Islet precursor cell (in vitro differentiated cells): ENCODE results near the gene RUNX2.
A peak's percentile ranks its signal among the peaks of the same experiment; 100 is the strongest.

Experiments used
- DNase-seq: peaks from one replicate; pipeline ENCODE4 v3.0.0-alpha.2; 2018

The RUNX2 gene

DNA sequence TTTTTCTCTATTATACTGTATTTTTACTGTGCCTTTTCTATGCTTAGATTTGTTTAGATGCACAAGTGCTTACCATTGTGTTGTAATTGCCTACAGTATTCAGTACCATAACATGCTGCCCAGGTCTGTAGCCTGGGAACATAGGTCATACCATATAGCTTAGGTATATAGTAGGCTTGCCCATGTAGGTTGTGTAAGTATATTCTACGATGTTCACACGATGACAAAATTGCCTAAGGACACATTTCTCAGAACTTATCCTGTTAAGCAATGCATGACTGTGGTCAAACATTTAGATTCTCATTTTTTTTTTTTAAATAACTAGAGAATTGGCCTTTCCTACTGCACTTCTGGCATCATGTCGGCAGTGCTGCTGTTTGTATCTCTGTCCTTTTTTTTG, 303.3 kb downstream of the RUNX2 start:
- DNase-seq = peak; percentile 4

DNA sequence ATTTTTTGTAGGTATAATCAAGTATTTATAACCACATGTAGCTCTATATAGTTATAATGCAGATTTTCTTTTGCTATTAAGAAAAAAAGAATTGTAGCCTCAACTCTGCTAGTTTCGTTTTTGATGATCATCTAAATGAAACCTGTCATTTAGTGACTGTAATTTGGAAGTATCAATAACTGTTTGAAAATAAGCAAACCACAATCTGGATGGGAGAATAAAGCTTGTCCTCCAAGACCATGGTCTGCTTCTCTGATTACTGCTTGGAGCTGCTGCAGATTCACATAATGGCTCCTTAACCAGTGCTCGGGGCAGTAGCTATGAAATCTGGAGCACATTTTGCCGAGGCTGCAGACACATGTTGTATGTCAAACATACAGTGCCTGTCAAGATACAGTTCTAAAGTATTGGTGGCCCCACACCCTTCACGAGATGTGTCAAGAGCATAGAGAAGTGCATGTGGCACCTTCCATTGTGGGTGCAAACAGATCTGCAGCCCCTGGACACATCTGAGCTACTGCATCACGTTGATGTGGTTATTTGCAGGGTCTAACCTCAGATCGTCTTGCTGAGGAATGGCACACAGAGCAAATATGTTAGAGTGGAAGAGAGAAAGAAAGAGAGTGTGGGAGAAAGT, 305.3 kb downstream of the RUNX2 start:
- DNase-seq = peak; percentile 22

DNA sequence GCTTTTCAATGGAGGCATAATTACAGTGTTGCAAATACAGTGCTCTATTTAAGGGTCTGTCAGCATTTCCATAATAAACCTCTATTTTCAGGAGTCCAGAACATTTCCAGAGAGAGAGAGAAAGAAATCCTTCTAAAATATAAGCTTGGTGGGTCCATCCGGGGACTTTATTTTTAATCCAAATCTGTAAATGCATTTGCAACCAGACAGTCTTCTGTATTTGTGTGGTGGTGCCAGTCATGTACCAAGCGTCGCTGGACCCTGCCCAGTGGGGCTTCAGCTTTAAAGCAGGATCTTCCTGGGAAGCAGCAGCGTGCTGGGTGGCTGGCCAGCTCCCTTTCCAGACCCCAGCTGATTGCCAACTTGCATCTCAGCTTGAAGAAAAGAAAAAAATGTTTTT, 306.1 kb downstream of the RUNX2 start:
- DNase-seq = peak; percentile 34

DNA sequence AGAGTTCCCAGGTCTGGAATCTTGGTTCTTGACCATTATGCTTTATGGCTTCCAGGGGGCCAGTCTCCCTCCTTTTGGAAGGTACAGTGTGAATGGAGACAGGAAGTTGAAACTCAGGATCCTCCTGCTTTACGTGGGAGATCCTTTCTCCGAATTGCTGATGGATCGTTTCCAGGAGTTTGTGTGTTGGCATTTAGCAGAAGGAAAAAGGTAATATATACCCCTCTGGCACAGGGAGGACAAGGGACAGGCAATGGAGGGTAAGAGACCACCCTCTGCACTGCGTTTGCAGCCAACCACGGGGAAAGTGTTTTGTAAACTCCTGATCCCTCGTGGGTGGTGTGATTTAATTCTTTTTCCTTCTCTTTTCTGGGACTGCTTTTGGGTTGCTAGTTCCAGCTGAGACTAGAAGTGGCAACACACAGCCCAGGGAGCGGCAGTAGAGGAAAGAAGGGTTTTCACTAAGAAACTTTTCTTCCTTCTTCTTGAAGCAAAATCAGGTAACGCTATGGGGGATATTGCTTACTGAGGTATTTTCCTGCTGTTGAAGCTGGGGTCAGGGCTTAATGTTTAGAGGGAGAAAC, 307.2 kb downstream of the RUNX2 start:
- no peak for DNase-seq

DNA sequence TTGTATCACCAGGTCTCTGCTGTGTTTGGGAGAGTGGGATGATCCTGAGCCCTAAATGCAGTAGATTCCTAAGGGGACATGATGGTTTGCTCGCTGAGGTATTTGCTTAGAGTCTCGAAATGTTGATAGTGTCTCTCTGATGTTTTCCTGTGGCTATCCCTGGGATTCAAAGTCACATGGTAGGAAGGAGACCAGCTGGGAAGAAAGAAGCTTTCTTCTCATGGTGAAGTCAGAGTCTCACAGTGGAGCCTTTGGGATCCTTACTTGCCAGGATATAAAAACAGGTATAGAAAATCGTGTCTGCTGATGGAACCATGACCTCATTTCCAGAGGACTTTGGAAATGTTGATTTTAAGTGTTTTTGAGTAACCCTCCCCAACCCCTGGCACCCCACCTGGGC, 308.9 kb downstream of the RUNX2 start:
- no peak for DNase-seq

DNA sequence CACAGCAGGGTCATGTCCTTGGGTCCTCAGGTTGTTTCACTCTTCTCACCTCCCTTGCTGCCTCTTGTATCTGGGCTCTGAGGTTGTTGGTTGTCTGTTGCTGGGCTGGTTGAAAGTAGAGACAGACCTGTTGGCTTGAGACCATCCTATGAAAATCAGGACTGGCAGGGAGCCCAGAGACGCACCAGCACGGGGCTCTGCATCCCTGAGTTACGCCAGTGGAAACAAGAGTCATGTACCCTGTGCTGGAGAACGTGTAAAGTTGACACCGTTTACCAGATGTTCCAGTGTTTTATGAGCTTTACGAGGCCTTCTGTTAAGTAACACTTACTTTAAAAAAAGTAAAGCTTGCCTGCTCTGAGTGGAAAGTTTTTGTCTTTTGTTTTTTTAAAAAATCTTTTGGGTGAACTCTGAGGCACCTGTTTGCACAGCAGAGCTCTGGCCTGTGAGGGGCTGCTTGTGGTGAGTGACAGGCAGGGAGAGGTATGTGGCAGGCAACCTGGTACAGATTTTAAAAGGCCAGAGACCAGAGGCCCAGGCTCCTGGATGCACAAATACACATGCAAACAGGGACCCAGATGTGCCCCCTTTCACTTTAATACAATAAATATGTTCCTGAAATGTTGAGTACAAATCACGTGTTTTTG, 309.6 kb downstream of the RUNX2 start:
- peak; percentile 51 for DNase-seq

DNA sequence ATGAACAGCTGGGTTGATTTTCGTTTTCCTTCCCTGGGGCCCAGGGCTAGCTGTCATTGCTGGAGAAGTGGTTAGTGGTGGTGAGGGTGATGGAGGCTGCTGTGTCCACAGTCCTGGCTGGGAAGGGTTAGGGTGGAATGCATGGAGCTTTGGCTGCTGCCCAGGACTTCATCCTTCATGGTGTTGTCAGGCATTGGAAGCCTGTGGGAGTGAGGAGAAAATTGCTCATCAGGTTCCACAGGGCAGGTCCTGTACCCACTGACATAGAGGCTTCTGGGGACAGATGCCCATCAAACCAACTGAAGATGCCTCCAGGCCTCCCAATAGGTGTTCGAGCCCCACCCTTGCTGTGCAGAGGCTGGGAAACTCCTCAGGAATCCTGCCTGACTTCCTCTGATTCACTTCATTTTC, 312.0 kb downstream of the RUNX2 start:
- DNase-seq = no peak

DNA sequence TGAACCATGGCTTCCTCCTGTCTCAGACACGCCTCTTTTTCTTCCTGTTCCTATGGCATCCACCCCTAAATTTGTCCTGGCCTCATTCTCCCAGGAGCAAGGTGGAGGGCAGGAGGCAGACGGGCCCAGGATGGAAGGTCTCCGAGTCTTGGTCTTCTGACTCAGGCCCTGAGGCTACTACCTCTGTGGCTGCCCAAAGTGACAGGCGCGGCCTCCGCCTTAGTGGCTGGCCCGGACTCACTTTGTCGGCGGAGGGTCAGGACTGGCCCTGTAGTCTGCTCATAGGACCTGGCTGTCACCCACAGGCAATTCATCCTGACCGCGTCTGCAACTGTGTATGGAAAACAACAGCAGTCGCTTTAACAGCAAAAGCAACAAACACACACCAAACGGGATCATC, 312.7 kb downstream of the RUNX2 start:
- DNase-seq = peak; percentile 62

DNA sequence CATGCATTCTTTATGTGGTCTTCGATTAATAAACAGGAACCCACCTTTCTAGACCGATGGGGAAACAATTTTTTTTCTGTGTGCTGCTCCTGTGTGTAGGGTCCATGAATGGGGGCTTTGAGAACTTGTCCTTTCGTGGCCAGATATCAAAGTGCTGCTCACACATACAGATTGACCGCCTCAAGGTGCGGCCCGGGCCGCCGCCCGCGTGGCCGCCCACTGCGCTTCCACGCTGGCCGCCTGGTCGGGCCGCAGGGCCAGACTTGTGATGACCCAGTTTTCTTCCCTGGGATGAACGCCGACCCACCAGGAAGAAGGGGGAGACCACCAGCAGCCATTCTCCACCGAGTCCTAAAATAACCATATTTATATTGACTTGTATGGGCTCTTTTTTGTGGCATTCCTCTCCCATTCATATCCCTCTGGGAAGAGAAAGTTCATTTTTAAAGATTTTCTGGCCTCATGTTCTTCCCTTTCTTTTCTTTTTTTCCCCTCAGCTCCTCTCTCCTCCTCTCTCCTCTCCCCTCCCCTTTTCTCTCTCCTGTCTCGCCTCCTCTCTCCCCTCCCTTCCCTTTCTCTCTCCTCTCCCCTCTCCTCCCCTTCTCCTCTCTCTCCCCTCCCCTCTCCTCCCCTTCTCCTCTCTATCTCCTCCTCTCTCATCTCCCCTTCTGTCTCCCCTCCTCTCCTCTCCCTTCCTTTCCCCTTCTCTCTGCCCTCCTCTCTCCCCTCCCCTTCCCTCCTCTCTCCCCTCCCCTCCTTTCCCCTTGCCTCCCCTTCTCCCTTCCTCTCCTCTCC, 314.4 kb downstream of the RUNX2 start:
- peak; percentile 23 for DNase-seq

DNA sequence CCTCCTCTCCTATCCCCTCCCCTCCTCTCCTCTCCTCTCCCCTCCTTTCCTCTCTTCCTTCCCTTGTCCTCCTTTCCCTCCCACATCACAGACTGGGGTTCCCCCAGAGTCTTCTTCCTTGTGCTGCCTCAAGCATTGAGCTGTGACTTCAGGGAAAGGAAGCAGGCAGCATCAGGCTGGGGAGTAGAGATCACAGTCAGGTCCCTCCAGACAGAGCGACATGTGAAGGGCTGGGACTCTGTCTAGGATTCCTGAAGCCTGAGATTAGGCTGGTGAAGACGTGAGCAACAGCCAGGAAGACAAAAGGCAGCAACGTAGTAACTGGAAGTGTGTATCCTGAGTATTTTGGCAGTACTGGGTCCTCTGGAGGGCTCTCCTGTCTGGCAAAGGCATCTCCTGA, 315.0 kb downstream of the RUNX2 start:
- DNase-seq = peak; percentile 72

DNA sequence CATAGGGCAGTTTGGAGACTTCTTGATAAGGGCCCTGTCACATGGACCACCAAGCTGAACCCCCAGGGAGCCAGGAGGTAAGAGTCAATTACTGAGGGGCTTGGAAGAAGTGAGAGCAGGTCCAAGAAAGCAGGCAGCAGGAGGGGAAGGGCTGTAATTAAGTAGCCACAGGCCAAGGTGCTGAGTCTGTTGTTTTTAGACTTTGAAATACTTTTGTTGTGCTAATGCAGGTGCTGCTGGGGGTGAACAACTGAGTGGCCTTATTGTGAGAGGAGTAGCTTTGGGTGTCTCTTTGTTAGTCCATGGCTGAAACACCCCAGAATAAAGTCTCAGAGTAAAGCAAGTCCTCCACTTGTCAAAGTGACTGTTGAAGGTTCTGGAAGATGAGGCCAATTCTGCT, 316.6 kb downstream of the RUNX2 start:
- peak; percentile 53 for DNase-seq

DNA sequence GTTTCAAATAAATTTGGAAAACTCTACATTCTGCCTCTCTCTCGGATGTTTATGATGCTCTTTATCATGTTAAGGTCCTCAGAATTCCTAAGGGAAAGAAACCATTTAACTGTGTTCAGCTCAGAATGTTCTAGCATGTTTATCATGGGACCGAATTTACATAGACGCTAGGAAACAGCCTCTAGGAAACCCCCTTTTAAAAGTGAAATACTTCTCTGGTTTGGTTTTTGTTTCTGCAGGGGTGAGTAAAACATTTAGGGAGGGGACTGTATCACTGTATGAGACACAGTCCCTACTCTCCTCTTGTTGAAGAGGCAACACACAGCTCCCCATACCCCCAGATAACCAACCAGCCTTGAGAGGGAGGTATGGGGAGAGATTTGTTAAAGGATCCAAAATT, 317.2 kb downstream of the RUNX2 start:
- DNase-seq = peak; percentile 1

DNA sequence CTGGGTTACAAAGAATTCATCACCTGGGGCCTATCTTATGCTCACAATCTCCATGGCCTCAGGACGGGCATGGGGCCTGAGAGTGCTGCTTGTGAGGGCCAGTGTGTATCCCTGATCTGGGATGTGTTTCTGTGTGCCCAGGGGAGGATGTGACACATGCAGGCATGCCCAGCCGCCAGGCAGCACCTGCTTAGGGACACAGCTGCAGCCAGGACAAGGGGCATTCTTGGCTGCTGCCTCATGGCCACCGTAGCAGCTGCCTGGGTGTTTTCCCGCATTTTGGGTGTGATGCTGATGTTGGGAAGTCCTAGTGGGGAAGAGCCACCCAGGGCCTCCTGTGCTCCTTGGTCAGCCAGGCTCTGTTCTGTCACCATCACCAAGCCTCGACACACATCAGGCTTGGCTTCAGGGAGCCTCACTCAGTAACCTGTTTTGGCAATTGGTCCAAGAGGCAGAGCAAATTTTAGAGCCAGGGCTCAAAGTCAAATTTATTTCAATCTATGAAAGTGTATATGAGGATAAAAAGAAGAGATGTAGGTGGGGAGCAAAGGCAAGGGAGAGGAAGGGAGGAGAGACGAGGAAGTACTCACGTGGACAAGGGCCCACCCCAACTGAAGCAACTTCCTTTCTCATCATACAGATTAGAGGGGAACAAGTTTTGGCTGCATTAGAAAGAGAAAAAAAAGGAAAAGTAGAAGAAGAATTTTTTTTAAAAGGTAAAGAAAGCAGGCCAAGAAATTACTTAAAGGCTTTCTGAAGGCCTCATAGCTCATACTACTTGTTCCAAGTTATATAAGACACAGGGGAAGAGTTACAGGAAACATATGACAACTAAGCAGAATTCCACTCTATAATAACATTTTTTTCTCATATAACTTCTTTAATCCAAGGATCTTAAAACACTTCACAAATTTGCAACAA, 319.5 kb downstream of the RUNX2 start:
- DNase-seq = peak; percentile 87

DNA sequence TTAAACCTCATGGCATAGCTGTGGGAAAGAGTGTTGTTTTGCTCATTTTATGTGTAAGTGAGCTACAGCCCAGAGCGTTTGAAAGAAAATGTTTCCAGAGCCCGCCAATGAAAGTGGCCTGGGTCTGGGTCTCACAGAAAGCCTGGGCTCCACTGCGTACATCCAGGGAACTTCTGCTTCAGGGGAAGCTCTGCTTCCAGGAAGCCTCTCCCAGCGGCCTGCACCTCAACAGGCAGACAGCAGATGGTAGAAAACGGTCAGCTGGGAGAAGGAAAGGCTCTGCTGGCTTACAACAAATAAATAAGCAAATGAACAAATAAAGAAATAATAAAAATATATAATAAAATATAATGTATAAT, 320.1 kb downstream of the RUNX2 start:
- DNase-seq = no peak

DNA sequence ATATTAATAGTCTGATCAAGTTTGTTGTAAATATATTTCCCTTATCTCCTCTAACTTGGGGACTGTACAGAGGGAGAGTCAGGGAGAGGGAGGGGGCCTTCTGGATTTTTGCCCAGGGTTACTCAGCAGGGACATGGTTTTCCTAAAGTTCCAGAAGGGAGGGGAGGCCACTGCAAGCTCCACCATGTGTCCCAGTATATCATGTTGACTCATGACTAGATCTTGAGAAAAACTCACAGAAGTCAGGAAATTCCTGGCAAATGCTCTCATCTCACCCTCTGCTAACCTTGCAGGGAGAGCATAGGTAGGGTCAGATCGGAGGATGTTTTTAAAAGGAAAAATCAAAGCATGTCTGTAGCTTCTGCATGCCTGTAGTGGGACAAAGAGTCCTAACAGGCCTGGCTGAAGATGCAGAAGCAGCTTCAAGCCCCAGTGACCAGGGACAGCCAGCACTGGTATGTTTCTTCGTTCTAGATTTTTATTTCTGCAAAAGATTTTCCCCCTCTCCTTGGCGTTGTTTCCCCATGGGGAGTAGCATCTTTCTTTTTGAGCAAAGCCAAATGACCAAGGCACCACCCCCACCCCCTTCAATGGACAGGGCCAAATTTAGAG, 322.5 kb downstream of the RUNX2 start:
- peak; percentile 88 for DNase-seq

DNA sequence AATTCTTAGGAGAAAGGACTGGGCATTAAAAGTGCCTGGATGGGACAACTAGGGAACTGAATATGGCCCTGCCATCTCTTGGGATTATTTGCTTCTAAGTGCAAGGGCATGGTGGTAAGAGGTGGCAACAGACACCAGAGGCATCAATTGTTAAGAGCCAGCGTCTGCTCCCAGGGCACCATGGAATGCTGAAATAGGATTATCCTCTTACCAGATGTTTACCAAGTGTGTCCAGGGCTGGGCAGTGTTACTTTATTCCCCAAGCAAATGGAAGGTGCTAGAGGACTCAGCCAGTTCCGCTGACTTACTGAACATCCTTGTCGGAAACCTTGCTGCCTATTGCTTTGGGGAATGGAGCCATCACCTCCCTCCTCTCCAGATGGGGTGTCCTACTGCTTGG, 323.2 kb downstream of the RUNX2 start:
- no peak for DNase-seq

DNA sequence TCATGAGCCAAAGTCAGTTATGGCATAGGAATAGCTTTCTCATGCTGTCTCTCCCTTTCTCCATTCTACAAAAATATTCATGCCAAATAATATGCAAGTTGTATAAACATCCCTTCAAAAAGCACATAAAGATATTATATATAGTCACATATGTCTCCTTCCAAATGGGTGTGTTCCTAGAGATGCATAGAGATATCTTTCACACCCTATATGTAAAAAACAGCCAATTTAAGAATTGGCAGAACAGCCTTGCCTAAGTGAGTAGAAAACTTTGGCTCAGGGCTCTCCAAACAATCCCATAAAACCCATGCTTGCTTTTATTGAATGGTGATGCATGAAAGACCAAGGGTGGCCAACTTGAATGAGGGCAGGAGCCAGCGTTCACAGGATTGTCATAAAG, 324.3 kb downstream of the RUNX2 start:
- DNase-seq = no peak

DNA sequence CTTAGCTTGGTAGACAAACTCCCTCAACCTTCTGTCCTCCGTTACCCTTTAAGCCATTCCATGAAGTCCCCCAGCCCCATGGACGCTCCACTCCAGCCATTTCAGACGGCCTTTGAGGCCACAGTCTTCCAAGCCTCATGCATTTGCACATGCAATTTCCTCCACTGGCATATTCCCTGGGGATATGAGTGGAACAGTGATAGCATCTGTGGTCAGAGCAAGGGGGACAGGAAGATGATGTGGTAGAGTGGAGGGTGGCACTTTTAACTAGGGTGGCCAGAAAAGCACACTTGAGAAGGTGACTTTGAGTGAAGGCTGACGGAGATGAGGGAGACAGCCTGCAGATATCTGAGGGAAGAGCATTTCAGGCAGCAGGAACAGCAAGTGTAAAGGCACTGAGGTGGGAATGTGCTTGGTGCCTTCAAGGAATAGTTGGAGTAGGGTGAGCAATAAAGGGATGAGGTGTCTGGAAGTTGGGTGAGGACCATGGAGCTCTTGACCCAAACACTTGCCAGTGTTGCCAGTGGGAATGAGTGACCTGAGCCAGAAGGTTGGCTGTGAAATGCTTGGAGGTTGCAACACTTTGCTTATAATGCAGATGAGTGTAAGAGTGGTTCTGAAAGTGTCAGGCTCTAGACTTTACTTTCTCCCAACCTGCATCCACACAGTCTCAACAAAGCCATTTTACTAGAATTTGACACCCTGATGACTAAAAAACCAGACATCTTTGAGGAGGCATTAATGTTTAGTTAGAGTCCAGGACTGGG, 325.2 kb downstream of the RUNX2 start:
- no peak for DNase-seq

DNA sequence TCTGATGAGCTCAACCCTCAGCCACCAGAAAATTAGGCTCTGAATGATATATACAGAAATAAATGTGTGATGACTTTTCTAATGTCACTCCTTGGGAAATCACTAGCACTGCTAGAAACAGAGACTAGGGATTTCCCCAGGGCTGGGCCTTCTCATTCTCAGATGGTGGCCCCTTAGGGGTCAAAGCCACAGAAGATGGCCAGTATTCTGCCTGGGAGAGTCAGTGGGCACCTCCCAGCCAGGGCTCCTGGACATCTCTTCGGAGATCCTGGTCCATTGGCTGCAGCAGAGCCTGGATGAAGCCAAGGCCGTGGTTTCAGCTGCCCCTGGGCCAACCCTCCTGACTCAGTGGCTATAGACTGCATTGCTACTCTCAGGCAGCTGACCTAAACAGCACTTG, 326.5 kb downstream of the RUNX2 start:
- DNase-seq = no peak

DNA sequence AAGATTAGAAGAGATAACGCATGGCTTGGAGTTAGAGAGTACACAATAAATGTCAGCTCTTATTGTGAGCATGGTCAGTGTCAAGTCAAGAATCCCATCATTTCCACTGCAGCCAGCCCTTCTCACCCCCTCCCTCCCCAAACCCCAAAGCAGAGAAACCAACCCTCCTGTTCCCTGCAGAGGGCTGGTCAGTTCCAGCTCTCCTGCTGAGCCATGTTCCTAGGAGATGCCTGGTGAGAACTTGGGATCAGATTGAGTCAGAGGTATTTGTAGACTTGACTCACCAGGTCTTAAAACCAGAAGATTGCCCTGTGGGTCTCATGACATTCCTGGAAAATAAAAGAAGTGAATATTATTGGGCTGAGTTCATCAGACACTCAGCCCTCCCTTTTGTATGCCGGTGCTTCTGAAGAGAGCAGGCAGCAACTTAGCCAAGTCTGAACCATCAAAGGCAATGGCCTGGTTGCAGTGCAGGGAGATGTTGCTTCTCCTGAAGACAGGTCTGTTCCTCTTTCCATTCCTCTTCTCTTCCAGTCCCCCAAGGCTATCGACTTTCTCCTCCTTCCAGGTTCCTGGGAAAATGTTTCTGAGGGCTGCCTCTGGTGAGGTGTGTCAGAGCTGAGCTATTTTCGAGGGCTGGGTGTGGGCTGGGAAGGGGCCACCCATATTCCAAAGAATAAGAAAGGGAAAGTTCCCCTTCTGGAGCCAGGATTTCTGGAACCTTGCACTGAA, 327.8 kb downstream of the RUNX2 start:
- DNase-seq = peak; percentile 99

DNA sequence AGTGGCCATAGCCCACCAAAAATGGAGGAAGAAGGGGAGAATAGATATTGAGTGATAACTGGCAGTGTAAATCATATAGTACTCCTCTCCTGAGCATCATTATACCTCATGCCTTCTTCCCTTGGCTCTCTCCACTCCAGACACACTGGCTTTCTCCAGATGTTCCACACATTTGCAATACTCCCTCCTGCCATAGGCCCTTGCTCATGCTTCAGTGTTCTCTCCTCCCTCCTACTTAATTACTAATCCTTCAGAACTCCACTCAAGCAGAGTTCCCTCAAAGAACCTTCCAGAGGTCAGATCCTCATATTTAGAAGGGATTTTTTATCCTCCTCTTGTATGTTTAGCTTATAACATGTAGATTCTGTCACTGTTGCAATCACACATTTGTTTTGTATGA, 329.1 kb downstream of the RUNX2 start:
- DNase-seq = peak; percentile 15
